HepG2 (cell line): ENCODE results near the gene SDF2. TPM values are rescaled to one million over a fixed set of nuclear protein-coding genes. Genes with fewer than 3 reads are reported as not detected.
A peak's percentile ranks its signal among the peaks of the same experiment; 100 is the strongest.

Experiments used
- CCDC6 ChIP-seq: sonication (generic); formaldehyde crosslinking; IDR thresholded peaks from 2 replicates; pipeline ENCODE4 v1.8.1; 2022; ENCODE audit warnings: mild to moderate bottlenecking, missing genetic modification reagents, moderate library complexity
- HES4 ChIP-seq: sonication (generic); formaldehyde crosslinking; IDR thresholded peaks from 2 replicates; pipeline ENCODE4 v1.9.0; 2021; ENCODE audit warnings: mild to moderate bottlenecking, missing genetic modification reagents, borderline replicate concordance
- HOXA5 ChIP-seq: sonication (generic); formaldehyde crosslinking; IDR thresholded peaks from 2 replicates; pipeline ENCODE4 v1.4.0; 2020; ENCODE audit warnings: missing genetic modification reagents
- SRSF4 ChIP-seq: fragments of 200-400 bp; formaldehyde crosslinking; IDR thresholded peaks from one replicate; pipeline ENCODE4 v1.6.1; 2018; ENCODE audit warnings: mild to moderate bottlenecking, low read depth, low read length, moderate library complexity; ENCODE audit not compliant: poor library complexity, severe bottlenecking
- YEATS4 ChIP-seq: sonication (generic); formaldehyde crosslinking; IDR thresholded peaks from 2 replicates; pipeline ENCODE4 v1.4.0; 2020; ENCODE audit warnings: missing genetic modification reagents, borderline replicate concordance
- ZFP82 ChIP-seq: sonication (generic); formaldehyde crosslinking; IDR thresholded peaks from 2 replicates; pipeline ENCODE4 v1.5.1; 2020; ENCODE audit warnings: mild to moderate bottlenecking, missing genetic modification reagents, borderline replicate concordance
- ZMYM4 ChIP-seq: sonication (generic); formaldehyde crosslinking; IDR thresholded peaks from 2 replicates; pipeline ENCODE4 v1.8.1; 2023; ENCODE audit warnings: mild to moderate bottlenecking, missing genetic modification reagents
- ZNF263 ChIP-seq: sonication (generic); formaldehyde crosslinking; IDR thresholded peaks from 2 replicates; pipeline ENCODE4 v1.4.0; 2020; ENCODE audit warnings: missing genetic modification reagents
- ZNF264 ChIP-seq: sonication (generic); formaldehyde crosslinking; IDR thresholded peaks from 2 replicates; pipeline ENCODE4 v1.4.0; 2020; ENCODE audit warnings: missing genetic modification reagents
- polyA plus RNA-seq, 8 experiments: library from polyadenylated mRNA; depleted of rRNA in 3 of 8; stranded (reverse) in 7 of 8; unstranded in 1 of 8; fragments of >200 nt; fragmentation: Illumina TruSeq in 4 of 8; extraction: Trizol in 4 of 8; gene quantifications; 2 replicates each; pipeline versions ENCODE4 v1.2.1 to v1.2.3, GENCODE V29; 2011 to 2016; ENCODE audit warnings: low read depth in 4 of 8, missing spikeins in 1 of 8, mixed read lengths in 1 of 8; ENCODE audit not compliant: insufficient read depth in 1 of 8
- total RNA-seq, 5 experiments: library from RNA; depleted of rRNA; stranded (reverse); fragments of >200 nt; fragmentation: Illumina TruSeq; extraction: Trizol; gene quantifications; 2 replicates each; pipeline ENCODE4 v1.2.3, GENCODE V29; 2016; ENCODE audit warnings: low read depth in 1 of 5
- TF ChIP-seq, protein P1 (sequence below): sonication (generic); formaldehyde crosslinking; IDR thresholded peaks from 2 replicates; pipeline ENCODE4 v1.4.0; 2020; ENCODE audit warnings: missing genetic modification reagents
- TF ChIP-seq, protein P2 (sequence below): IDR thresholded peaks from 2 replicates; pipeline ENCODE4 v1.6.1; 2016; ENCODE audit warnings: low read depth, borderline replicate concordance
- TF ChIP-seq, protein P3 (sequence below): IDR thresholded peaks from 2 replicates; pipeline ENCODE4 v1.6.1; 2016; ENCODE audit warnings: mild to moderate bottlenecking, missing biosample characterization, missing genetic modification reagents
- TF ChIP-seq, protein P4 (sequence below): sonication (generic); formaldehyde crosslinking; IDR thresholded peaks from 2 replicates; pipeline ENCODE4 v1.5.0; 2020; ENCODE audit warnings: mild to moderate bottlenecking, missing genetic modification reagents, borderline replicate concordance
- TF ChIP-seq, protein P5 (sequence below): sonication (generic); formaldehyde crosslinking; IDR thresholded peaks from 2 replicates; pipeline ENCODE4 v1.5.1; 2020; ENCODE audit warnings: missing genetic modification reagents, mild to moderate bottlenecking, borderline replicate concordance
- TF ChIP-seq, protein P6 (sequence below): sonication (generic); formaldehyde crosslinking; IDR thresholded peaks from 2 replicates; pipeline ENCODE4 v1.5.0; 2020; ENCODE audit warnings: missing genetic modification reagents

The SDF2 gene
- total and polyA plus RNA-seq, 2 of the 13 experiments (the other 11 are each of a cell fraction or from before 2014, with no cell fraction given), result 58.2 to 58.4 TPM

DNA sequence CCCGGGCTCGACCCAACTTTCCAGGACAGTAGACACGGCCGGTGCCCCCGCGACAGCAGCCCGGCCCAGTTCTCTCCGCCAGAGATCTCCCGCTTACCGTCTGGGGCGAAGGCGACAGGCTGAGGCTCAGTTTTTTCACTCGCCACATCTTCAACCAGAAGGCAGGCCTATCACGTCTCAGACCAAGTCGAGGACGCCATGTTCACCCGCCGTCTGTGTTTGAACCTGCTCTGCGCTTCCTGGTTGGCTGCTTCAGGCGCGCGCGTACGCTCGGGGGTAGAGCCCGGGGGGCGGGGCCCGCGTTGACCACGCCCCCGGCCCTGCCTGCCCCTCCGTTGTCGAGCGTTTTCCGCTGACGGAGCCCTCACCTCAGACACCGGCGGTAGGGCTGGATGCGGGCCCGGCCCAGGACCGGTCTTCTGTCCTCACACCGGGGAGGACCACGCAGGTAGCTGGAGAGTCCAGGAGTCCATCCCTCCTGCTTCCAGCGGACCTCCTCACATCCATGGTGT is 62.9 kb downstream of the SDF2 start, which contains the start of gene SPAG5 (continued):
- TF ChIP-seq, protein P1, sequence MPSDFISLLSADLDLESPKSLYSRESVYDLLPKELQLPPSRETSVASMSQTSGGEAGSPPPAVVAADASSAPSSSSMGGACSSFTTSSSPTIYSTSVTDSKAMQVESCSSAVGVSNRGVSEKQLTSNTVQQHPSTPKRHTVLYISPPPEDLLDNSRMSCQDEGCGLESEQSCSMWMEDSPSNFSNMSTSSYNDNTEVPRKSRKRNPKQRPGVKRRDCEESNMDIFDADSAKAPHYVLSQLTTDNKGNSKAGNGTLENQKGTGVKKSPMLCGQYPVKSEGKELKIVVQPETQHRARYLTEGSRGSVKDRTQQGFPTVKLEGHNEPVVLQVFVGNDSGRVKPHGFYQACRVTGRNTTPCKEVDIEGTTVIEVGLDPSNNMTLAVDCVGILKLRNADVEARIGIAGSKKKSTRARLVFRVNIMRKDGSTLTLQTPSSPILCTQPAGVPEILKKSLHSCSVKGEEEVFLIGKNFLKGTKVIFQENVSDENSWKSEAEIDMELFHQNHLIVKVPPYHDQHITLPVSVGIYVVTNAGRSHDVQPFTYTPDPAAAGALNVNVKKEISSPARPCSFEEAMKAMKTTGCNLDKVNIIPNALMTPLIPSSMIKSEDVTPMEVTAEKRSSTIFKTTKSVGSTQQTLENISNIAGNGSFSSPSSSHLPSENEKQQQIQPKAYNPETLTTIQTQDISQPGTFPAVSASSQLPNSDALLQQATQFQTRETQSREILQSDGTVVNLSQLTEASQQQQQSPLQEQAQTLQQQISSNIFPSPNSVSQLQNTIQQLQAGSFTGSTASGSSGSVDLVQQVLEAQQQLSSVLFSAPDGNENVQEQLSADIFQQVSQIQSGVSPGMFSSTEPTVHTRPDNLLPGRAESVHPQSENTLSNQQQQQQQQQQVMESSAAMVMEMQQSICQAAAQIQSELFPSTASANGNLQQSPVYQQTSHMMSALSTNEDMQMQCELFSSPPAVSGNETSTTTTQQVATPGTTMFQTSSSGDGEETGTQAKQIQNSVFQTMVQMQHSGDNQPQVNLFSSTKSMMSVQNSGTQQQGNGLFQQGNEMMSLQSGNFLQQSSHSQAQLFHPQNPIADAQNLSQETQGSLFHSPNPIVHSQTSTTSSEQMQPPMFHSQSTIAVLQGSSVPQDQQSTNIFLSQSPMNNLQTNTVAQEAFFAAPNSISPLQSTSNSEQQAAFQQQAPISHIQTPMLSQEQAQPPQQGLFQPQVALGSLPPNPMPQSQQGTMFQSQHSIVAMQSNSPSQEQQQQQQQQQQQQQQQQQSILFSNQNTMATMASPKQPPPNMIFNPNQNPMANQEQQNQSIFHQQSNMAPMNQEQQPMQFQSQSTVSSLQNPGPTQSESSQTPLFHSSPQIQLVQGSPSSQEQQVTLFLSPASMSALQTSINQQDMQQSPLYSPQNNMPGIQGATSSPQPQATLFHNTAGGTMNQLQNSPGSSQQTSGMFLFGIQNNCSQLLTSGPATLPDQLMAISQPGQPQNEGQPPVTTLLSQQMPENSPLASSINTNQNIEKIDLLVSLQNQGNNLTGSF (CRISPR knock-in tag), result peak; percentile 60; the same call in 1 of the 2 replicates
- peak; percentile 59; the same call in 1 of the 2 replicates for TF ChIP-seq ZMYM4 (CRISPR knock-in tag)
- TF ChIP-seq ZFP82, result 0 out of 2 replicates have a peak, but pooled peaks have one; percentile 82
- no peak for TF ChIP-seq ZNF264 (CRISPR knock-in tag)
- TF ChIP-seq SRSF4, result no peak
- TF ChIP-seq, protein P2, sequence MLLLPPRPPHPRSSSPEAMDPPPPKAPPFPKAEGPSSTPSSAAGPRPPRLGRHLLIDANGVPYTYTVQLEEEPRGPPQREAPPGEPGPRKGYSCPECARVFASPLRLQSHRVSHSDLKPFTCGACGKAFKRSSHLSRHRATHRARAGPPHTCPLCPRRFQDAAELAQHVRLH (CRISPR knock-in tag), result no peak; the same call in 1 of the 2 replicates
- peak; percentile 92 for TF ChIP-seq ZNF263 (CRISPR knock-in tag)
- TF ChIP-seq HES4 (CRISPR knock-in tag), result 0 out of 2 replicates have a peak, but pooled peaks have one; percentile 30
- TF ChIP-seq, protein P3, sequence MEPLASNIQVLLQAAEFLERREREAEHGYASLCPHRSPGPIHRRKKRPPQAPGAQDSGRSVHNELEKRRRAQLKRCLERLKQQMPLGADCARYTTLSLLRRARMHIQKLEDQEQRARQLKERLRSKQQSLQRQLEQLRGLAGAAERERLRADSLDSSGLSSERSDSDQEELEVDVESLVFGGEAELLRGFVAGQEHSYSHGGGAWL (CRISPR knock-in tag), result 0 out of 2 replicates have a peak, but pooled peaks have one; percentile 17
- TF ChIP-seq, protein P4, sequence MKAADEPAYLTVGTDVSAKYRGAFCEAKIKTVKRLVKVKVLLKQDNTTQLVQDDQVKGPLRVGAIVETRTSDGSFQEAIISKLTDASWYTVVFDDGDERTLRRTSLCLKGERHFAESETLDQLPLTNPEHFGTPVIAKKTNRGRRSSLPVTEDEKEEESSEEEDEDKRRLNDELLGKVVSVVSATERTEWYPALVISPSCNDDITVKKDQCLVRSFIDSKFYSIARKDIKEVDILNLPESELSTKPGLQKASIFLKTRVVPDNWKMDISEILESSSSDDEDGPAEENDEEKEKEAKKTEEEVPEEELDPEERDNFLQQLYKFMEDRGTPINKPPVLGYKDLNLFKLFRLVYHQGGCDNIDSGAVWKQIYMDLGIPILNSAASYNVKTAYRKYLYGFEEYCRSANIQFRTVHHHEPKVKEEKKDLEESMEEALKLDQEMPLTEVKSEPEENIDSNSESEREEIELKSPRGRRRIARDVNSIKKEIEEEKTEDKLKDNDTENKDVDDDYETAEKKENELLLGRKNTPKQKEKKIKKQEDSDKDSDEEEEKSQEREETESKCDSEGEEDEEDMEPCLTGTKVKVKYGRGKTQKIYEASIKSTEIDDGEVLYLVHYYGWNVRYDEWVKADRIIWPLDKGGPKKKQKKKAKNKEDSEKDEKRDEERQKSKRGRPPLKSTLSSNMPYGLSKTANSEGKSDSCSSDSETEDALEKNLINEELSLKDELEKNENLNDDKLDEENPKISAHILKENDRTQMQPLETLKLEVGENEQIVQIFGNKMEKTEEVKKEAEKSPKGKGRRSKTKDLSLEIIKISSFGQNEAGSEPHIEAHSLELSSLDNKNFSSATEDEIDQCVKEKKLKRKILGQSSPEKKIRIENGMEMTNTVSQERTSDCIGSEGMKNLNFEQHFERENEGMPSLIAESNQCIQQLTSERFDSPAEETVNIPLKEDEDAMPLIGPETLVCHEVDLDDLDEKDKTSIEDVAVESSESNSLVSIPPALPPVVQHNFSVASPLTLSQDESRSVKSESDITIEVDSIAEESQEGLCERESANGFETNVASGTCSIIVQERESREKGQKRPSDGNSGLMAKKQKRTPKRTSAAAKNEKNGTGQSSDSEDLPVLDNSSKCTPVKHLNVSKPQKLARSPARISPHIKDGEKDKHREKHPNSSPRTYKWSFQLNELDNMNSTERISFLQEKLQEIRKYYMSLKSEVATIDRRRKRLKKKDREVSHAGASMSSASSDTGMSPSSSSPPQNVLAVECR (CRISPR knock-in tag), result peak; percentile 85; the same call in 1 of the 2 replicates
- TF ChIP-seq, protein P5, sequence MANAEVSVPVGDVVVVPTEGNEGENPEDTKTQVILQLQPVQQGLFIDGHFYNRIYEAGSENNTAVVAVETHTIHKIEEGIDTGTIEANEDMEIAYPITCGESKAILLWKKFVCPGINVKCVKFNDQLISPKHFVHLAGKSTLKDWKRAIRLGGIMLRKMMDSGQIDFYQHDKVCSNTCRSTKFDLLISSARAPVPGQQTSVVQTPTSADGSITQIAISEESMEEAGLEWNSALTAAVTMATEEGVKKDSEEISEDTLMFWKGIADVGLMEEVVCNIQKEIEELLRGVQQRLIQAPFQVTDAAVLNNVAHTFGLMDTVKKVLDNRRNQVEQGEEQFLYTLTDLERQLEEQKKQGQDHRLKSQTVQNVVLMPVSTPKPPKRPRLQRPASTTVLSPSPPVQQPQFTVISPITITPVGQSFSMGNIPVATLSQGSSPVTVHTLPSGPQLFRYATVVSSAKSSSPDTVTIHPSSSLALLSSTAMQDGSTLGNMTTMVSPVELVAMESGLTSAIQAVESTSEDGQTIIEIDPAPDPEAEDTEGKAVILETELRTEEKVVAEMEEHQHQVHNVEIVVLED (CRISPR knock-in tag), result peak; percentile 94
- TF ChIP-seq HOXA5 (CRISPR knock-in tag), result peak; percentile 46; the same call in 1 of the 2 replicates
- TF ChIP-seq, protein P6, sequence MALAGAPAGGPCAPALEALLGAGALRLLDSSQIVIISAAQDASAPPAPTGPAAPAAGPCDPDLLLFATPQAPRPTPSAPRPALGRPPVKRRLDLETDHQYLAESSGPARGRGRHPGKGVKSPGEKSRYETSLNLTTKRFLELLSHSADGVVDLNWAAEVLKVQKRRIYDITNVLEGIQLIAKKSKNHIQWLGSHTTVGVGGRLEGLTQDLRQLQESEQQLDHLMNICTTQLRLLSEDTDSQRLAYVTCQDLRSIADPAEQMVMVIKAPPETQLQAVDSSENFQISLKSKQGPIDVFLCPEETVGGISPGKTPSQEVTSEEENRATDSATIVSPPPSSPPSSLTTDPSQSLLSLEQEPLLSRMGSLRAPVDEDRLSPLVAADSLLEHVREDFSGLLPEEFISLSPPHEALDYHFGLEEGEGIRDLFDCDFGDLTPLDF, result peak; percentile 94
- TF ChIP-seq YEATS4 (CRISPR knock-in tag), result peak; percentile 42; the same call in 1 of the 2 replicates
- peak; percentile 60; the same call in 1 of the 2 replicates for TF ChIP-seq CCDC6 (CRISPR knock-in tag)
